Stimulated activated CD8-positive, alpha-beta memory T cell treated with anti-CD3 and anti-CD28 coated beads, Interleukin-12 subunit alpha, Interleukin-12 subunit beta, amount 100 ng/mL, for 1 hour (primary cell): ENCODE results near the gene B4GALNT4.
"Not testable (repeated sequence)": the region's sequence is repeated elsewhere in the genome, so short reads cannot be mapped to it uniquely, and the experiment has no call there.

Experiments used
- DNase-seq: peaks from one replicate; pipeline ENCODE4 v3.0.0-alpha.2; 2020; ENCODE audit warnings: low read depth

B4GALNT4 gene

DNA sequence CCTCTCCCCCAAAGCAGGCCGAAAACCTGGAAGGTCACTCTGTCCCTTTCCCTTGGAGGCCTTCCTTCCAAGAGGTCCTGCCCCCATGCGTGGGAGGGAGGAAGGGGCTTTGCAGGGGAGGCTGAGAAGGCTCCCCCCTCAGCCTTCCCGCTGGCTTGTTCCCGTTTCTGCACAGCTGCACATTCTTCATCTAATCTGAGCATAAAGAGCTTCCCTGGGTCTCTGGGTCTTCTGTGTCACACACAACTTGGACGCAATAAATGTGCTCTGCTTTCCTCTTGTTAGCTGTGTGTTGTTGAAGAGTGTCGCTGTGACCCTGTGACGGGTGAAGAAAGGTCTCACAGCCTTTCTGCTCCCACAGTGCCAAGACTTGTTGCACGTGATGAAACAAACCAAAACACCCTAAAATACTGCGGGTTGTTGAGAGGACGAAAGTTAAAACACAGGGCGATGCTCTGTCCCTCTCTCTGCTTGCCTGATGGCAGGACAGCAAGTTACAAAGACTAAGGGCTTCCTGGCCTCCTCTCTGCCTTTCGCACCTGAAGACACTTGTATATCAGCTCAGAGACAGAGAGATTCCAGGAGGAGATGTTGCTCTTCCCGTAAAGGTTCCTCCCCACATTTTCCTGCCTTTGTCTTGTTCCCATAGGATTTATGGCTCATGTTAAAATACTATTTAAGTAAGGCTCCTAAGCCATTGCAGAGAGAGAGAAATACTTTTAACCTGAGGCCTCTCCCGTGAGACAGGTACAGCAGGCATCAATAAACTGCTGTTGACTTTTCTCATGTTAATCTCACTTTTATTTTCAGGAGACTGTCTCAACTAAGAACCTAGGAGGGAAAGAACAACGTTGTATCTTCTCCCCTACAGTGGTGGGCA, 33.3 kb upstream of the B4GALNT4 start:
- no peak for DNase-seq

DNA sequence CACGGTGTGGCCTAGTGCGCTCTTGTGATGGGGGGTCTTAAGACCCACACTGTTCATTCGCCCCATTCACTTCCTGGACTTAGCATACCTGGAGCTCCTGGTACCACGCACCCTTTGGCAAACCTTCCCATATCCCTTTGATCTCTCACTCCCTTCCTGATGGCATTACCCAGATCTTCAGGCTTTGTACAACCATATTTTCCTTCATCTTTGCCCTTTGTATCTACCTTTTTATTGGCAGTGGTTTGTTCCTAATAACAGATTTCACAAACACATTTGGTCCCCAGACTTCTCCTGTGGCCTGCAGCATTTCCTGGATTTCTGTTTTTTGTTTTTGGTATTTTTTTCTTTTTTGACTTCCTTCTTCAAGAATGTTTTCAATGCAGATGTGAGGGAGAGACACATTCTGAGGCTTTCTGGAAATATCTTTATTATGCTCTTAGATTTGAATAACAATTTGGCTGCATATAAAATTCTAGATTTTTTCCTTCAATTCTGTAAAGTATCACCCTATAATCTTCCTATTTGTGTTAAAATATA, 32.6 kb upstream of the B4GALNT4 start:
- no peak for DNase-seq

DNA sequence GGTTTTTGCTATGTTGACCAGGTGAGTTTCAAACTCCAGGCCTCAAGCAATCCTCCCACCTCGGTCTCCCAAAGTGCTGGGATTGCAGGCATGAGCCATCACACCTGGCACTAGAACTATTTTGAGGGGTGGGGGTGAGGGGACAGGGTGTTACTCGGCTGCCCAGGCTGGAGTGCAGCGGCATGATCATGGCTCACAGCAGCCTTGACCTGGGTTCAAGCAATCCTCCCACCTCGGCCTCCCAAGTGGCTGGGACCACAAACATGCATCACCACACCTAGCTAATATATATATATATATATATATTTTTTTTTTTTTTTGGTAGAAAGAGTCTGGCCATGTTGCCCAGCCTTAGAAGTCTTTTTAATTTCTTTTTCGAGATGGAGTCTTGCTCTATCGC, 31.6 kb upstream of the B4GALNT4 start:
- no peak for DNase-seq

DNA sequence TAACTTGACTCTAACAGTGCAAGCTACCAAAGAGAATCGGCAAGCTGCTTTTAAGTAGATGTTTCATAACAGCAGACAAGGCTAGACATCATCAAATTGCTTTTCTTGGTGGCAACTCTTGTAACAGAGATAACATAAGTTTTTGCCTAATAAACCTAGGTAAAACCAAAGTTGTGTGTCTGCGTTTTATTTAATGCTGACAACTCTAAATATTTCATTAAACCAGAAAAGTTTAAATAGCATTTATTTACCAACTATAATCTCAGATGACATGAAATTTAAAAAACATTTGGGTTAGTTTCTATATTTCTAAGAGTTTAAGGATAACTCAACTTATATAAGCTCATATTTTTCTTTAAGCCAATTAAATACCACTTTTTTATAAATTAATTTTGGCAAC, 29.3 kb upstream of the B4GALNT4 start:
- DNase-seq = no peak

DNA sequence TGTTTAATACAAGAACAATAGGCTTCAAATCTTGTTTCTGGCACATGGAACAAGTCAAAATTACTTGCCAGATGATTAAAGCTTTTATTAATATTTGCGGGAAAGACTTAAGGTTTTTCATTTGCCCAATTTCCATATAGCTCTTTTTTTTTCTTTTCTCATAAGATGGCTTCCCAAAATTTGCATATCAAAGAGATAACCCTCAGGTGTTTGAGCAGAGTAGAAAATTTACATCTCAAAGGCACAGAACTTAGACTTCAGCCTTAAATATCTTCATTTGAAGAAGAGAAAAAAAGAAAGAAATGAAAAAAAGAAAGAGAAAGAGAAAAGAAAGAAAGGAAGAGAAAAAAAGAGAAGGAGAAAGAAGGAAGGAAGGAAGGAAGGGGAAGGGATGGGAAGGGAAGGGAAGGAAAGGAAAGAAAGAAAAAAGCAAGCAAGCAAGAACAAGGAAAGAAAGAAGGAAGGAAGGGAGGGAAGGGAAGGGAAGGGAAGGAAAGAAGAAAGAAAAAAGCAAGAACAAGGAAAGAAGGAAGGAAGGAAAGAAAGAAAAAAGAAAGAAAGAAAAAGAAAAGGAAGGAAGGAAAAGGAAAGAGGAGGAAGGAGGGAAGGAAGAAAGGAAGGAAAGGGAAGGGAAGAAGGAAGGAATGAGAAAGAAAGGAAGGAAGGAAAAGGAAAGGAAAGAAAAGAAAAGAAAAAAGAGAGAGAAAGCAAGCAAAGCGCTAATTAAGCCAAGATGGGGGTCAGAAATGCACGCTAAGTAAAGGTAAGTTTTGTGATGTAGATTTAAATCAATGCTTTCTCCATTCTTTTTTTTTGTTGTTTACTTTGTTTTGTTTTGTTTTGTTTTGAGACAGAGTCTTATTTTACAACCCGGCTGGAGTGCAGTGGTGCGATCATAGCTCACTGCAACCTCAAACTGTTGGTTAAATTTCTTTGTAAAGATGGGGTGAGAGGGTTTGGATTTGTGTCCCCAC, 28.5 kb upstream of the B4GALNT4 start:
- no peak for DNase-seq

GRCh38 chr11:342328-342727, 27.0 kb upstream of the B4GALNT4 start:
- no peak for DNase-seq

DNA sequence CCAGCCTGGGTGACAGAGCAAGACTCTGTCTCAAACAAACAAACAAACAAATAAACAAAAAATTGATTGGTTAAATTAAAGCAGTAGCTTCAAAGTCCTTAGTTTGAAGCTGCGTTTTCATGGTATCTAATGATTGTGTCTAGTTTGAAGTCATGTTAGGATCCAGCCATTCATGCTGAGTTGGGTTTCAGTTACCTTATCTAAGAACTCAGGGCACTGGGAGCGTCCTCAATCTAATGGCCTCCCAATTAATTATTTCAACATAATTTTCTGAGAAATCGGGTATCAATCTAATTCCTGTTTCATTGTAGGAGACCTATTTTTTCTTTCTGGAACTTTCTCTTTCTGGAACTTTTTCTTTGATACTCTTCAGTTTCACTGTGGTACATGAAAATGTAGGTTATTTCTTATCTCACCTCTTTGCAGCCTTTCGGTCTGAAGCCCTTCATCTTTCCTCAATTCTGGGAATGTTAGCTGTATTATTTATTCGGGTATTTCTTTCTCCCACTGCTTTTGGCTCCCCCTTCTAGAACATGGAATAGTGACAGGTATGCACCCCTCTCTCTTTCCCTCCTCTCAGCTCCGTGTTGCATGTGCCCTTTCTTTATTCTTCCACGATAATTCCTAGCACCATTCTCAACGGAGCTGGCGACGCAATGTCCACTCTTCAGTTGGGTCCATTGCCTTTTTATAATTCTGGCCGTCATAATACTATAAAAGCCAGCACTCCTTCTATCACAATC, 24.3 kb upstream of the B4GALNT4 start:
- no peak for DNase-seq

DNA sequence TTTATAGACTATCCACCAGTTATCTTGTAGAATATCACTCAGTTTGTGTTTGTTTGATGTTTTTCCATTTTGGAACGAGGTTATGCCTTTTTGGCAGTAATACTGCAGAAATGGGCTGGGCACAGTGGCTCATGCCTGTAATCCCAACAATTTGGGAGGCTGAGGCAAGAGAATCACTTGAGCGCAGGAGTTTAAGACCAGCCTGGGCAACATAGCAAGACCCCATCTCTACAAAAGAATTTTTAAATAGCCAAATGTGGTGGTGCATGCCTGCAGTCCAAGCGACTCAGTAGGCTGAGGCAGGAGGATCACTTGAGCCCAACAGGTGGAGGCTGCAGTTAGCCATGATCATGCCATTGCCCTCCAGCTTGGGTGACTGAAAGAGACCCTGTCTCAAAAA, 22.8 kb upstream of the B4GALNT4 start:
- DNase-seq = no peak

- DNase-seq = not testable (repeated sequence)
Observed at GRCh38 chr11:349270-349954, 19.9 kb upstream of the B4GALNT4 start.

DNA sequence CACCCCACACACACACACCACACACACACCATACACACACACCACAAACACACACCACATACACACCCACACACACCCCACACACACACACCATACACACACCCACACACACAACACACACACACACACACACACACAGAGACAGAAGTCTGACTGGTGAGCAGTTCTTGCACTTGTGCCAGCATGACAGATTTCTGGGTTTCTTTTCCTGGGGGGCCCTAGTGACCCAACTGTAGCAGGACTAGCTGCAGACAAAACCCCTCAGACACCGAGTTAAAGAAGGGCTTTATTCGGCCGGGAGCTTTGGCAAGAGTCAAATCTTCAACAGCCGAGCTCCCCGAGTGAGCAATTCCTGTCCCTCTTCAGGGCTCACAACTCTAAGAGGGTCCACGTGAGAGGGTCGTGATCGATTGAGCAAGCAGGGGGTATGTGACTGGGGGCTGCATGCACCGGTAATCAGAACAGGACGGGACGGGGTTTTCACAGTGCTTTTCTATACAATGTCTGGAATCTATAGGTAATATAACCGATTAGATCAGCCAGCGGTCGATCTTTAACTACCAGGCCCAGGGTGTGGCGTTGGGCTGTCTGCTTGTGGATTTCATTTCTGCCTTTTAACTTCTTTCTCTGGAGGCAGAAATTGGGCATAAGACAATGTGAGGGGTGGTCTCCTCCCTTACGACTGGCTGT, 19.1 kb upstream of the B4GALNT4 start:
- not testable (repeated sequence) for DNase-seq

- no peak for DNase-seq
Observed at GRCh38 chr11:350723-351255, 18.5 kb upstream of the B4GALNT4 start.

DNA sequence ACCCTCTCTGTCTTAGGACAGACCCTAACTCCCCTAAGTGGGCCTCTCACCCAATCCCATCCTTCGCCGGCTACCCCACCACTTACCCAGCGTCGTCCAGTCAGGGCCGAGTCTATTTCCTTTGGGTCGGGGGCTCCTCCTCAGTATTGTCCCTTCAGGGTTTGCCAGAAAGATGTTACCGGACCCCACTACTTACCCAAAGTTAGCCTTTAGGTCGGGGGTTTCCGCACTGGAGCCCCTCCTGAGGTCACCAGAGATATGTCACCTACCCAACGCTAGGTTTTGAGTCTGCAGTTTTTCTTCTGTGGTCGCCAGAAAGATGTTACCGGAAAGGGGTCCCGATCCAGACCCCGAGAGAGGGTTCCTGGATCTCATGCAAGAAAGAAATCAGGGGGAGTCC, 17.9 kb upstream of the B4GALNT4 start:
- no peak for DNase-seq

DNA sequence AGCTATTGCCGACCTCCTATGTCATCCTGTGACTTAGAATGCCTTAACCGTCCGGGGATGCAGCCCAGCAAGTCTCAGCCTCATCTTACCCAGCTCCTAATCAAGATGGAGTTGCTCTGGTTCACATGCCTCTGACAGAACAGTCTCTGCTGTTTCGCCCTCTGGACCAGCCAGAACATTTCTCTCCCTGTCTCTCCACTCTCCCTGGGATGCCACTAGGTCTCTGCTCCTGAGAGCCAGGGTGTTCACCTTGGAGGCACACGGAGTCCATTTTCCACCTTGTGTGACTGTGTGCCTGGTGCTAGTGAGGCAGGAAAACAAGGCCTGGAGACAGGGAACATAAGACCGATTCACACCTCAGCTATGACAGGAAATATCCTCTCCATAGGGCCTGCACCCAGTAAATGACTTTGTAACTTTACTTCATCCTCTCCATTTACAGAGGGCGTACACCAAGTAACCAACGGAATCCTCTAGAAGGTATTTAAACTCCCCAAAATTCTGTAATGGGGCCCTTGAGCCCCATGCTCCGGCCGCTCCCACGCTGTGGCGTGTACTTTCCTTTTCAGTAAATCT, 16.8 kb upstream of the B4GALNT4 start:
- no peak for DNase-seq

DNA sequence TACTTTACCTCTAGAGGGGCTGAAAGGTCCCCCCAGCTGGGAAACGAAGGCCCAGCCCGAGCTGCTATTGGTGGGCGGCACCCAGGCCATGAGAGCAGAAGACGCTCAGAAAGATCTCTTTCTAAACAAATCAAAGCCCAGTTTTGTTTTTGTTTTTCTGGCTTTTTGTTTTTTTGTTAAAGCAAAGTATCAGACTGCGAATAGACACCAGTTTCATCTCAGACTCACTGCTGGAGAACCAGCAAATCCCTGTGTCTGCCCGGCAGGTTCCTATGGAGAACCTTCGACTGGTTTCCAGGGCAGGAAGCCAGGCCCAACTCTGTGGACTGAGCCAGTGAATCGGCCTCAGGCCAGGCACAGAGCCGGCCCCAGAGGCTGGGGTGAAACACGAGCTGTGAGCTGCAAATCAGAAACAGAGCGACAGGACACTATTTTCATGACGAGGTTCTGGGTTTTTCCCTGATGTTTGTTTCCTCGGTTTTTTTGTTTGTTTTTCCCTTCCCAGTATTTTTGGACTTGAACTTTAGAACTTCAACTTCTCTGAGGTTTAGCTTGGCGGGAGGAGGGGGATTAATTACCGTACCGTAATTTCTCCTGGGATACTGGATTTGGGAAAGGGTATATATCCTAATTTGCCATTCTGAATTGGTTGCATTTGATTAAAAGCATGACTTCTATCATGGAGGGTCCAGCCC, 16.0 kb upstream of the B4GALNT4 start:
- DNase-seq = no peak

DNA sequence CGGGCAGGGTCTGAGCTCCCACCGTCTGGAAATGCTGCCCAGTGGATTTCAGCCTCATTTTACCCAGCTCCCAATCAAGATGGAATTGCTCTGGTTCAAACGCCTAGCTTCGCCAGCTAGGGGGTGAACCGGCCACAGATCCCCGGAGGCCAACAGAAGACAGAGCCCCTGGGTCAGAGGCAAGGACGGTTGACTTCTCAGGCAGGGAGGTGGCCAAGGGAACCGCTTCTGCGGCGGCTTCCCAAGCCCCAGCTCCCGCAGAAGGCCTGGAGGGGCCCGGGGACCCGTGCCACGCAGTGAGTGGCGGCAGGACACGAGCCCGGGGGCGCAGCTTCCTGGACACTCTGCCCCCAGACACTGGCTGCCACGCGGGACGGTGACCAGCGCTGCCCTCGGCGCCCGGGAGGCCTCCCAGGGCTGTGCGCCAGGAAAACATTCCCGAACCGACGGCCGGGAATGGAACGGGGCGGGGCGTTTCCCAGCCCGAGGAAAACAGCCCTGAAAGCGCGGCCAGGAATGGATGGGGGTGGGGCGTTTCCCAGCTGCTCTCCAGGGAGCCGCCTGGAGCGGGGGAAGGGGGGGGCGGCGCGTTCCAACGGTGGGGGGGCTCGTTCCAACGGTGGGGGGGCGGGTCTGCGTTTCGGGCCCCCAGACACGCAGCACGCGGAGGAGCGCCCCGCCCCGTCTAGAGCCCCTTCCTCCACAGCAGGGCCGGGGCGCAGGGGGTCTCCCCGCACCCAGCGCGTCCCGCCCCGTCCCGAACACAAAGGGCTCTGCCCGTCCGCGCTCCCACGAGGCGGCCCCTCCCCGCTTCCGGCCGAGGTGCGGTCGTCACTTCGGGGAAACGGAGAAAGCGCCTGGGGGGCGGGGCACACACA, 13.5 kb upstream of the B4GALNT4 start:
- peak; percentile 76 for DNase-seq

DNA sequence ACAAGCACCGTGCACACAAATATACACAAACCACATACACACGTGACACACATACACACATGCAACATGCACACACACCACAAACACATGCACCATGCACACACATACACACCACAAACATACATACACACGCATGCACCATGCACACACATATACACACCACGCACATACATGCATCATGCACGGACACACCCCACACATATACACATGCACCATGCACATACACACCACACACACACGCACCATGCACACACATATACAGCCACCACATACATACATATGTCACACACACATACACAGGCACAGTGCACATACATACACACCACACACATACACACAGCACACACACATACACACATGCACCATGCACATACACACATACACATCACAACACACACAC, 12.7 kb upstream of the B4GALNT4 start:
- DNase-seq = no peak

- no peak for DNase-seq
Observed at GRCh38 chr11:357582-357981, 11.7 kb upstream of the B4GALNT4 start.

GRCh38 chr11:358129-358800, 11.0 kb upstream of the B4GALNT4 start:
- no peak for DNase-seq
